H1 (cell line): Measurements from ENCODE around the gene ZNF618. TPM values are rescaled to one million over a fixed set of nuclear protein-coding genes. Genes with fewer than 3 reads are reported as not detected.

Source experiments
- BACH1 ChIP-seq: IDR thresholded peaks from 2 replicates; pipeline ENCODE4 v1.6.1; 2012; ENCODE audit warnings: low read length, improper control_type of control experiment
- CEBPB ChIP-seq: IDR thresholded peaks from 2 replicates; pipeline ENCODE4 v1.6.1; 2012; ENCODE audit warnings: low read depth, low read length
- EP300 ChIP-seq, 2 experiments: IDR thresholded peaks; 1 replicate in 1 of 2; 2 replicates in 1 of 2; pipeline ENCODE4 v1.6.1; 2011 to 2012; ENCODE audit warnings: low read depth in 2 of 2, low read length in 2 of 2, mild to moderate bottlenecking in 2 of 2, borderline replicate concordance in 1 of 2, inconsistent platforms in 1 of 2, moderate library complexity in 1 of 2
- JUND ChIP-seq: IDR thresholded peaks from 2 replicates; pipeline ENCODE4 v1.6.1; 2011; ENCODE audit warnings: mild to moderate bottlenecking, improper control_type of control experiment, low read length
- PHF8 ChIP-seq: fragments of 200-600 bp; sonication (generic); conservative IDR thresholded peaks from 2 replicates; pipeline ENCODE4 v1.7.1; 2012; ENCODE audit warnings: low read depth, mild to moderate bottlenecking, inconsistent platforms, low read length, moderate library complexity
- RNF2 ChIP-seq: fragments of 200-900, 300-1000 bp; sonication (generic); IDR thresholded peaks from 2 replicates; pipeline ENCODE4 v1.7.1; 2016; ENCODE audit warnings: borderline replicate concordance, low read depth, mild to moderate bottlenecking, antibody characterized with exemption, low read length; ENCODE audit not compliant: poor library complexity, severe bottlenecking; ENCODE audit errors: missing control alignments
- SAP30 ChIP-seq: fragments of 300-600 bp; sonication (generic); IDR thresholded peaks from 2 replicates; pipeline ENCODE4 v1.7.1; 2012; ENCODE audit warnings: low read length, moderate library complexity, mild to moderate bottlenecking, inconsistent platforms; ENCODE audit not compliant: insufficient read depth, insufficient replicate concordance
- polyA plus RNA-seq, 7 experiments: library from polyadenylated mRNA; depleted of rRNA in 3 of 7; stranded (reverse) in 5 of 7; unstranded in 2 of 7; fragments of >200 nt in 5 of 7; fragments of 200-250 nt in 2 of 7; gene quantifications; 1 replicate in 5 of 7; 2 replicates in 1 of 7; 4 replicates in 1 of 7; pipeline versions ENCODE4 v1.2.1 to v1.2.3, GENCODE V29; 2011 to 2013; ENCODE audit warnings: missing spikeins in 2 of 7, mixed read lengths in 2 of 7
- total RNA-seq: library from RNA; stranded (reverse); fragmentation: NEBNext Ultra II Directional; extraction: Animal tissue kit (Norgen Biotek cat#: 25700); gene quantifications from 2 replicates; pipeline ENCODE4 v1.2.1, GENCODE V29; 2021
- TF ChIP-seq, protein P1 (sequence below): fragments of 300-600 bp; sonication (generic); IDR thresholded peaks from 2 replicates; pipeline ENCODE4 v1.7.1; 2012; ENCODE audit warnings: low read length, moderate library complexity, mild to moderate bottlenecking, inconsistent platforms; ENCODE audit not compliant: insufficient replicate concordance

ZNF618 gene
- total and polyA plus RNA-seq, 2 of the 8 experiments (the other 6 are each of a cell fraction or from before 2014, with no cell fraction given) = 9.6 to 28.5 TPM

DNA sequence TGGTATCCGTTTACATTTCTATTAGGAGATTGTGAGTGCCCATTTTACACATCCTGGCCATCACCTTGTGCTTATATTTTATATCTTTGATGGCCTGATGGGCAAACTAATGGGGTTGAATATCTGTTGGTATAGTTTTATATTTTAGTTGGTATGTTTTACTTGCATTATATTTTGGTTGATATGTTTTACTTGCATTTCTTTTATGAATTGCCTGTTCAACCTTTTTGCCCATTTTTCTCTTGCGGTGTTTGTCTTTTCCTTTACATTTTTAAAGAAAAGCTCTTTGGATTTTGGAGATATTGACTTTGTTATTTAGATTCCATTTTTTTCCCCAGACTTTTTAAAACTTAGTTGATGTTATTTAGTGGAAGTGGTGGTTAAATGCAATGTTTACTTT lies 14.6 kb downstream of the ZNF618 start (continued):
- TF ChIP-seq RNF2 (no peak), CEBPB (no peak), JUND (no peak), PHF8 (no peak), SAP30 (no peak), BACH1 (no peak), EP300 (IDR thresholded peaks at IDR 0.05; ENCODE audit: borderline replicate concordance in 1 of 2, low read depth in 2 of 2, low read length in 2 of 2) (no peak)
- TF ChIP-seq, protein P1, sequence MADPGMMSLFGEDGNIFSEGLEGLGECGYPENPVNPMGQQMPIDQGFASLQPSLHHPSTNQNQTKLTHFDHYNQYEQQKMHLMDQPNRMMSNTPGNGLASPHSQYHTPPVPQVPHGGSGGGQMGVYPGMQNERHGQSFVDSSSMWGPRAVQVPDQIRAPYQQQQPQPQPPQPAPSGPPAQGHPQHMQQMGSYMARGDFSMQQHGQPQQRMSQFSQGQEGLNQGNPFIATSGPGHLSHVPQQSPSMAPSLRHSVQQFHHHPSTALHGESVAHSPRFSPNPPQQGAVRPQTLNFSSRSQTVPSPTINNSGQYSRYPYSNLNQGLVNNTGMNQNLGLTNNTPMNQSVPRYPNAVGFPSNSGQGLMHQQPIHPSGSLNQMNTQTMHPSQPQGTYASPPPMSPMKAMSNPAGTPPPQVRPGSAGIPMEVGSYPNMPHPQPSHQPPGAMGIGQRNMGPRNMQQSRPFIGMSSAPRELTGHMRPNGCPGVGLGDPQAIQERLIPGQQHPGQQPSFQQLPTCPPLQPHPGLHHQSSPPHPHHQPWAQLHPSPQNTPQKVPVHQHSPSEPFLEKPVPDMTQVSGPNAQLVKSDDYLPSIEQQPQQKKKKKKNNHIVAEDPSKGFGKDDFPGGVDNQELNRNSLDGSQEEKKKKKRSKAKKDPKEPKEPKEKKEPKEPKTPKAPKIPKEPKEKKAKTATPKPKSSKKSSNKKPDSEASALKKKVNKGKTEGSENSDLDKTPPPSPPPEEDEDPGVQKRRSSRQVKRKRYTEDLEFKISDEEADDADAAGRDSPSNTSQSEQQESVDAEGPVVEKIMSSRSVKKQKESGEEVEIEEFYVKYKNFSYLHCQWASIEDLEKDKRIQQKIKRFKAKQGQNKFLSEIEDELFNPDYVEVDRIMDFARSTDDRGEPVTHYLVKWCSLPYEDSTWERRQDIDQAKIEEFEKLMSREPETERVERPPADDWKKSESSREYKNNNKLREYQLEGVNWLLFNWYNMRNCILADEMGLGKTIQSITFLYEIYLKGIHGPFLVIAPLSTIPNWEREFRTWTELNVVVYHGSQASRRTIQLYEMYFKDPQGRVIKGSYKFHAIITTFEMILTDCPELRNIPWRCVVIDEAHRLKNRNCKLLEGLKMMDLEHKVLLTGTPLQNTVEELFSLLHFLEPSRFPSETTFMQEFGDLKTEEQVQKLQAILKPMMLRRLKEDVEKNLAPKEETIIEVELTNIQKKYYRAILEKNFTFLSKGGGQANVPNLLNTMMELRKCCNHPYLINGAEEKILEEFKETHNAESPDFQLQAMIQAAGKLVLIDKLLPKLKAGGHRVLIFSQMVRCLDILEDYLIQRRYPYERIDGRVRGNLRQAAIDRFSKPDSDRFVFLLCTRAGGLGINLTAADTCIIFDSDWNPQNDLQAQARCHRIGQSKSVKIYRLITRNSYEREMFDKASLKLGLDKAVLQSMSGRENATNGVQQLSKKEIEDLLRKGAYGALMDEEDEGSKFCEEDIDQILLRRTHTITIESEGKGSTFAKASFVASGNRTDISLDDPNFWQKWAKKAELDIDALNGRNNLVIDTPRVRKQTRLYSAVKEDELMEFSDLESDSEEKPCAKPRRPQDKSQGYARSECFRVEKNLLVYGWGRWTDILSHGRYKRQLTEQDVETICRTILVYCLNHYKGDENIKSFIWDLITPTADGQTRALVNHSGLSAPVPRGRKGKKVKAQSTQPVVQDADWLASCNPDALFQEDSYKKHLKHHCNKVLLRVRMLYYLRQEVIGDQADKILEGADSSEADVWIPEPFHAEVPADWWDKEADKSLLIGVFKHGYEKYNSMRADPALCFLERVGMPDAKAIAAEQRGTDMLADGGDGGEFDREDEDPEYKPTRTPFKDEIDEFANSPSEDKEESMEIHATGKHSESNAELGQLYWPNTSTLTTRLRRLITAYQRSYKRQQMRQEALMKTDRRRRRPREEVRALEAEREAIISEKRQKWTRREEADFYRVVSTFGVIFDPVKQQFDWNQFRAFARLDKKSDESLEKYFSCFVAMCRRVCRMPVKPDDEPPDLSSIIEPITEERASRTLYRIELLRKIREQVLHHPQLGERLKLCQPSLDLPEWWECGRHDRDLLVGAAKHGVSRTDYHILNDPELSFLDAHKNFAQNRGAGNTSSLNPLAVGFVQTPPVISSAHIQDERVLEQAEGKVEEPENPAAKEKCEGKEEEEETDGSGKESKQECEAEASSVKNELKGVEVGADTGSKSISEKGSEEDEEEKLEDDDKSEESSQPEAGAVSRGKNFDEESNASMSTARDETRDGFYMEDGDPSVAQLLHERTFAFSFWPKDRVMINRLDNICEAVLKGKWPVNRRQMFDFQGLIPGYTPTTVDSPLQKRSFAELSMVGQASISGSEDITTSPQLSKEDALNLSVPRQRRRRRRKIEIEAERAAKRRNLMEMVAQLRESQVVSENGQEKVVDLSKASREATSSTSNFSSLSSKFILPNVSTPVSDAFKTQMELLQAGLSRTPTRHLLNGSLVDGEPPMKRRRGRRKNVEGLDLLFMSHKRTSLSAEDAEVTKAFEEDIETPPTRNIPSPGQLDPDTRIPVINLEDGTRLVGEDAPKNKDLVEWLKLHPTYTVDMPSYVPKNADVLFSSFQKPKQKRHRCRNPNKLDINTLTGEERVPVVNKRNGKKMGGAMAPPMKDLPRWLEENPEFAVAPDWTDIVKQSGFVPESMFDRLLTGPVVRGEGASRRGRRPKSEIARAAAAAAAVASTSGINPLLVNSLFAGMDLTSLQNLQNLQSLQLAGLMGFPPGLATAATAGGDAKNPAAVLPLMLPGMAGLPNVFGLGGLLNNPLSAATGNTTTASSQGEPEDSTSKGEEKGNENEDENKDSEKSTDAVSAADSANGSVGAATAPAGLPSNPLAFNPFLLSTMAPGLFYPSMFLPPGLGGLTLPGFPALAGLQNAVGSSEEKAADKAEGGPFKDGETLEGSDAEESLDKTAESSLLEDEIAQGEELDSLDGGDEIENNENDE = no peak
